Measurements from ENCODE around the gene TBXA2R. TPM values are rescaled to one million over a fixed set of nuclear protein-coding genes. Genes with fewer than 3 reads are reported as not detected.
"Not testable (repeated sequence)": the region's sequence is repeated elsewhere in the genome, so short reads cannot be mapped to it uniquely, and the experiment has no call there.

The TBXA2R gene
- total and polyA plus RNA-seq, 2 donors: 0.28 to 1.2 TPM

GRCh38 chr19:3581792-3582191, 24.9 kb downstream of the TBXA2R start:
- not testable (repeated sequence) for H3K9me3 ChIP-seq (ENCODE audit: control insufficient read depth in 2 of 2, insufficient read depth in 1 of 2, low read length in 1 of 2); H3K4me1 ChIP-seq (ENCODE audit: control insufficient read depth in 2 of 2, insufficient read depth in 2 of 2, low read length in 2 of 2); DNase-seq (ENCODE audit: low read depth in 6 of 9, low spot score in 9 of 9); H3K27ac ChIP-seq (ENCODE audit: low read depth in 1 of 2, low read length in 1 of 2); H3K4me3 ChIP-seq (ENCODE audit: low read length in 2 of 2)
- H3K27me3 ChIP-seq (ENCODE audit: control insufficient read depth in 2 of 2, insufficient read depth in 1 of 2, low read length in 1 of 2): peaks cover 14 to 31% of the 10 kb centered on the region in 2 donors
- 88% methylated on average over 4 of the region's 4 CpGs for WGBS
- peaks cover 0 to 20% of the 10 kb centered on the region in 2 donors for H3K36me3 ChIP-seq (ENCODE audit: control insufficient read depth in 2 of 2, insufficient read depth in 2 of 2, low read length in 1 of 2)

- Histone ChIP-seq H3K4me1 (ENCODE audit: control insufficient read depth in 2 of 2, insufficient read depth in 2 of 2, low read length in 2 of 2) (peaks cover 0 to 9% of the 10 kb centered on the region in 2 donors), H3K9me3 (ENCODE audit: control insufficient read depth in 2 of 2, insufficient read depth in 1 of 2, low read length in 1 of 2) (no peaks in the 10 kb centered on the region), H3K27me3 (ENCODE audit: control insufficient read depth in 2 of 2, insufficient read depth in 1 of 2, low read length in 1 of 2) (peaks cover 8 to 16% of the 10 kb centered on the region in 2 donors), H3K36me3 (ENCODE audit: control insufficient read depth in 2 of 2, insufficient read depth in 2 of 2, low read length in 1 of 2) (peaks cover 11 to 34% of the 10 kb centered on the region in 2 donors), H3K4me3 (ENCODE audit: low read length in 2 of 2) (no peak overlapping the region), H3K27ac (ENCODE audit: low read depth in 1 of 2, low read length in 1 of 2) (no peak overlapping the region)
- no peak for DNase-seq (ENCODE audit: low read depth in 6 of 9, low spot score in 9 of 9)
- 86% methylated on average over 11 of the region's 11 CpGs for WGBS
Measured at GRCh38 chr19:3580156-3580934, 26.3 kb downstream of the TBXA2R start.

- H3K27ac ChIP-seq (ENCODE audit: low read depth in 1 of 2, low read length in 1 of 2): no peak overlapping the region
- no peak for DNase-seq (ENCODE audit: low read depth in 6 of 9, low spot score in 9 of 9)
- H3K4me1 ChIP-seq (ENCODE audit: control insufficient read depth in 2 of 2, insufficient read depth in 2 of 2, low read length in 2 of 2): peaks cover 6 to 16% of the 10 kb centered on the region in 2 donors
- H3K9me3 ChIP-seq (ENCODE audit: control insufficient read depth in 2 of 2, insufficient read depth in 1 of 2, low read length in 1 of 2): peaks cover 1 to 10% of the 10 kb centered on the region in 2 donors
- peaks cover 0 to 3% of the 10 kb centered on the region in 2 donors for H3K27me3 ChIP-seq (ENCODE audit: control insufficient read depth in 2 of 2, insufficient read depth in 1 of 2, low read length in 1 of 2)
- H3K4me3 ChIP-seq (ENCODE audit: low read length in 2 of 2): no peak overlapping the region
- 95% methylated on average over 17 of the region's 17 CpGs for WGBS
- H3K36me3 ChIP-seq (ENCODE audit: control insufficient read depth in 2 of 2, insufficient read depth in 2 of 2, low read length in 1 of 2): peaks cover 17 to 41% of the 10 kb centered on the region in 2 donors
Measured at GRCh38 chr19:3578390-3578789, 28.3 kb downstream of the TBXA2R start.

GRCh38 chr19:3577723-3578344, 28.8 kb downstream of the TBXA2R start:
- Histone ChIP-seq H3K9me3 (ENCODE audit: control insufficient read depth in 2 of 2, insufficient read depth in 1 of 2, low read length in 1 of 2) (peaks cover 1 to 10% of the 10 kb centered on the region in 2 donors), H3K36me3 (ENCODE audit: control insufficient read depth in 2 of 2, insufficient read depth in 2 of 2, low read length in 1 of 2) (peaks cover 17 to 41% of the 10 kb centered on the region in 2 donors), H3K4me3 (ENCODE audit: low read length in 2 of 2) (no peak overlapping the region), H3K27ac (ENCODE audit: low read depth in 1 of 2, low read length in 1 of 2) (no peak overlapping the region), H3K4me1 (ENCODE audit: control insufficient read depth in 2 of 2, insufficient read depth in 2 of 2, low read length in 2 of 2) (peaks cover 7 to 17% of the 10 kb centered on the region in 2 donors), H3K27me3 (ENCODE audit: control insufficient read depth in 2 of 2, insufficient read depth in 1 of 2, low read length in 1 of 2) (no peaks in the 10 kb centered on the region)
- WGBS: 98% methylated on average over 60 of the region's 60 CpGs
- no peak for DNase-seq (ENCODE audit: low read depth in 6 of 9, low spot score in 9 of 9)

GRCh38 chr19:3576696-3577443, 29.8 kb downstream of the TBXA2R start:
- 92% methylated on average over 78 of the region's 78 CpGs for whole genome bisulfite sequencing
- no peak for DNase-seq (ENCODE audit: low read depth in 6 of 9, low spot score in 9 of 9)
- no peak overlapping the region for H3K27ac ChIP-seq (ENCODE audit: low read depth in 1 of 2, low read length in 1 of 2)
- no peak overlapping the region for H3K4me3 ChIP-seq (ENCODE audit: low read length in 2 of 2)
- peaks cover 17 to 41% of the 10 kb centered on the region in 2 donors for H3K36me3 ChIP-seq (ENCODE audit: control insufficient read depth in 2 of 2, insufficient read depth in 2 of 2, low read length in 1 of 2)
- peaks cover 12 to 23% of the 10 kb centered on the region in 2 donors for H3K4me1 ChIP-seq (ENCODE audit: control insufficient read depth in 2 of 2, insufficient read depth in 2 of 2, low read length in 2 of 2)
- peaks cover 1 to 13% of the 10 kb centered on the region in 2 donors for H3K9me3 ChIP-seq (ENCODE audit: control insufficient read depth in 2 of 2, insufficient read depth in 1 of 2, low read length in 1 of 2)
- H3K27me3 ChIP-seq (ENCODE audit: control insufficient read depth in 2 of 2, insufficient read depth in 1 of 2, low read length in 1 of 2): no peaks in the 10 kb centered on the region

GRCh38 chr19:3575949-3576673, 30.6 kb downstream of the TBXA2R start:
- Histone ChIP-seq H3K27ac (ENCODE audit: low read depth in 1 of 2, low read length in 1 of 2) (no peak overlapping the region), H3K4me1 (ENCODE audit: control insufficient read depth in 2 of 2, insufficient read depth in 2 of 2, low read length in 2 of 2) (peaks cover 12 to 26% of the 10 kb centered on the region in 2 donors), H3K9me3 (ENCODE audit: control insufficient read depth in 2 of 2, insufficient read depth in 1 of 2, low read length in 1 of 2) (peaks cover 1 to 13% of the 10 kb centered on the region in 2 donors), H3K4me3 (ENCODE audit: low read length in 2 of 2) (no peak overlapping the region), H3K36me3 (ENCODE audit: control insufficient read depth in 2 of 2, insufficient read depth in 2 of 2, low read length in 1 of 2) (peaks cover 17 to 41% of the 10 kb centered on the region in 2 donors), H3K27me3 (ENCODE audit: control insufficient read depth in 2 of 2, insufficient read depth in 1 of 2, low read length in 1 of 2) (no peaks in the 10 kb centered on the region)
- DNase-seq (ENCODE audit: low read depth in 6 of 9, low spot score in 9 of 9): no peak
- WGBS: 96% methylated on average over 29 of the region's 29 CpGs

- H3K27me3 ChIP-seq (ENCODE audit: control insufficient read depth in 2 of 2, insufficient read depth in 1 of 2, low read length in 1 of 2): no peaks in the 10 kb centered on the region
- peaks cover 17 to 41% of the 10 kb centered on the region in 2 donors for H3K36me3 ChIP-seq (ENCODE audit: control insufficient read depth in 2 of 2, insufficient read depth in 2 of 2, low read length in 1 of 2)
- peaks cover 12 to 26% of the 10 kb centered on the region in 2 donors for H3K4me1 ChIP-seq (ENCODE audit: control insufficient read depth in 2 of 2, insufficient read depth in 2 of 2, low read length in 2 of 2)
- peaks cover 1 to 13% of the 10 kb centered on the region in 2 donors for H3K9me3 ChIP-seq (ENCODE audit: control insufficient read depth in 2 of 2, insufficient read depth in 1 of 2, low read length in 1 of 2)
- DNase-seq (ENCODE audit: low read depth in 6 of 9, low spot score in 9 of 9): peak in 1 of 9 donors; percentile 44
- WGBS: 97% methylated on average over 19 of the region's 19 CpGs
- H3K4me3 ChIP-seq (ENCODE audit: low read length in 2 of 2): no peak overlapping the region
- H3K27ac ChIP-seq (ENCODE audit: low read depth in 1 of 2, low read length in 1 of 2): peak overlapping the region in 1 of 2 donors; percentile 31
Measured at GRCh38 chr19:3575260-3575741, 31.4 kb downstream of the TBXA2R start.

- Histone ChIP-seq H3K36me3 (ENCODE audit: control insufficient read depth in 2 of 2, insufficient read depth in 2 of 2, low read length in 1 of 2) (peaks cover 17 to 41% of the 10 kb centered on the region in 2 donors), H3K27ac (ENCODE audit: low read depth in 1 of 2, low read length in 1 of 2) (no peak overlapping the region), H3K4me1 (ENCODE audit: control insufficient read depth in 2 of 2, insufficient read depth in 2 of 2, low read length in 2 of 2) (peaks cover 12 to 26% of the 10 kb centered on the region in 2 donors), H3K4me3 (ENCODE audit: low read length in 2 of 2) (peak overlapping the region; percentile 80 to 83), H3K9me3 (ENCODE audit: control insufficient read depth in 2 of 2, insufficient read depth in 1 of 2, low read length in 1 of 2) (peaks cover 1 to 13% of the 10 kb centered on the region in 2 donors), H3K27me3 (ENCODE audit: control insufficient read depth in 2 of 2, insufficient read depth in 1 of 2, low read length in 1 of 2) (no peaks in the 10 kb centered on the region)
- DNase-seq (ENCODE audit: low read depth in 6 of 9, low spot score in 9 of 9): peak in 7 of 9 donors; percentile 58 to 88 (median 71)
- WGBS: 75% methylated on average over 55 of the region's 55 CpGs
Measured at GRCh38 chr19:3573858-3574637, 32.6 kb downstream of the TBXA2R start.

Measured in thymus (tissue), 11 donors.